Heart left ventricle (tissue), 13 donors: Measurements from ENCODE around the gene CELSR1.

Experiments used
- CTCF ChIP-seq, 12 donors: fragments of 200-600 bp; sonication (generic) in 4 of 12; IDR thresholded peaks; one replicate each; pipeline versions ENCODE4 v1.5.0 to v1.8.0; 2018 to 2022; ENCODE audit warnings: antibody characterized with exemption in 12 of 12, mild to moderate bottlenecking in 5 of 12
- POLR2A ChIP-seq, 2 donors: fragments of 450-650 bp; IDR thresholded peaks; one replicate each; pipeline ENCODE4 v1.6.1; 2017; ENCODE audit warnings: antibody characterized with exemption in 2 of 2, mild to moderate bottlenecking in 2 of 2, moderate library complexity in 2 of 2
- donor health status: ischemic (EF 13 %, LVEDD 7.1; RV severe dilation, severe dysfunction).
- donor health status: DM: no; HTN: yes; CAD: no.
- donor health status: DM: no; HTN: no; CAD: no.
- donor health status: ischemic (EF 25% LVEDD 6.9; RV normal size, moderate dysfunction).
- donor health status: ischemic (EF 25% LVEDD 5.7; RV mildly dilated, moderate dysfunction).
- donor health status: ischemic (EF 35%, LVEDD 5.7; RV mildly dilated, moderate dysfunction).
- donor health status: nonischemic (EF 11% LVEDD 7.7; RV severe dilation, severe dysfunction).
- donor health status: DM: yes; HTN: yes; CAD: no.
- donor health status: PGD.
- donor health status: ischemic (EF 29% LVEDD 5.4; RV normal size, mild dysfunction).
- donor health status: nonischemic (EF 23%, LVEDD 6.1; RV moderate dilation, normal function).

DNA sequence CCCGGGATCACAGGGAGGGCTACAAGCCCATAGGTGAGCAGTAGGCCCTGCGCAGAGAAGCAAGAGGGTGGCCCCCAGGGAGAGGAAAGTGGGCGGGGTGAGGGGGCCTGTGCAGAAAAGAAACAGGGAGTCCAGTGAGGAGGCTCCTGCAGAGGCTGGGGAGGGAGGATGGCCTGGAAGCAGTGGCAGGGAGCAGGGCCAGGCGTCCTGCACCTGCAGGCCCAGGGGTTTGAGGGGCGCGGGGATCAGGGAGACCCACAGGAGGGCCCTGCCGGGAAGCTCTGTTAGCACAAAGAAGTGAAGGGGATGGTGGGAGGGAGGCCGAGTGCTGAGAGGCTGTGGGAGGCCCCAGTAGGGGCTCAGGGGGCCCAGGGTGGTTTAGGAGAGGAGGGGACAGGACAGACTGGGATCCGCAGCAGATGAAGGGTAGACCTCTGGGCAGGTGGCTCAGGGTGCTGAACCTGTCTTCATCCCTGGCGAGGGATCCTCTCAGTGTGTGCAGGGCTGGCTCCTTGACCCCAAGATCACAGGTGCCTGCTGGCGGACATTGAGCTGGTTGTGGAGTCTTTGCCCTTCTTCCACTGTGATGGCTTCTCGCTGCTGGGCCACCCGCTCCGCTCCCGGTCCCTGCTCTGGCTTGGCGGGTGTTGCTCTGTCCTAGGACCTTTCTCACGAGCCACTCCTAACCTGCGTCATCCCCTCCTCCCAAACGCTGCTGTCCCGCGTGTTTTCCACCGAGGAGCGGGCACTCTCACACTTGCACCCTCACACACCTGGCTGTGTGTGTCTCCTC lies 31.8 kb upstream of the CELSR1 start:
- TF ChIP-seq CTCF (IDR thresholded peaks at IDR 0.05) (no peak), POLR2A (IDR thresholded peaks at IDR 0.05) (no peak)
